GM12878 (cell line): Measurements from ENCODE around the gene NTN1. TPM values are rescaled to one million over a fixed set of nuclear protein-coding genes. Genes with fewer than 3 reads are reported as not detected.

ENCODE experiments used
- BACH1 ChIP-seq: fragments of 450-650 bp; IDR thresholded peaks from 2 replicates; pipeline ENCODE4 v1.6.1; 2017; ENCODE audit warnings: mild to moderate bottlenecking, borderline replicate concordance
- BCL3 ChIP-seq: IDR thresholded peaks from 2 replicates; pipeline ENCODE4 v1.6.1; 2011; ENCODE audit warnings: borderline replicate concordance, low read depth, mild to moderate bottlenecking, moderate library complexity, low read length; ENCODE audit not compliant: insufficient read depth, poor library complexity, severe bottlenecking
- CBX3 ChIP-seq: fragments of 200-600 bp; sonication (generic); IDR thresholded peaks from 2 replicates; pipeline ENCODE4 v1.6.1; 2016; ENCODE audit warnings: low read depth, borderline replicate concordance
- CREB1 ChIP-seq: IDR thresholded peaks from 2 replicates; pipeline ENCODE4 v1.6.1; 2012; ENCODE audit warnings: low read depth, mild to moderate bottlenecking, inconsistent platforms
- CREM ChIP-seq: IDR thresholded peaks from 2 replicates; pipeline ENCODE4 v1.6.1; 2014; ENCODE audit warnings: antibody characterized with exemption, low read depth
- CUX1 ChIP-seq: IDR thresholded peaks from 2 replicates; pipeline ENCODE4 v1.6.1; 2012; ENCODE audit warnings: improper control_type of control experiment, low read depth, low read length; ENCODE audit not compliant: insufficient replicate concordance
- HDGF ChIP-seq: fragments of 450-650 bp; IDR thresholded peaks from 2 replicates; pipeline ENCODE4 v1.6.1; 2016; ENCODE audit warnings: antibody characterized with exemption
- SMC3 ChIP-seq: IDR thresholded peaks from 2 replicates; pipeline ENCODE4 v1.6.1; 2011; ENCODE audit warnings: low read length, improper control_type of control experiment, borderline replicate concordance
- ZNF217 ChIP-seq: fragments of 450-650 bp; IDR thresholded peaks from 2 replicates; pipeline ENCODE4 v1.6.1; 2017; ENCODE audit warnings: antibody characterized with exemption, mild to moderate bottlenecking
- ZNF687 ChIP-seq: fragments of 450-650 bp; IDR thresholded peaks from 2 replicates; pipeline ENCODE4 v1.6.1; 2017; ENCODE audit warnings: mild to moderate bottlenecking, moderate library complexity
- polyA plus RNA-seq, 11 experiments: library from polyadenylated mRNA; depleted of rRNA in 4 of 11; unstranded in 6 of 11; stranded (reverse) in 5 of 11; fragments of >200 nt; fragmentation: Nextera tagmentation in 4 of 11; fragmentation: Illumina TruSeq in 1 of 11; extraction: Ambion mirVana in 4 of 11; extraction: Trizol in 1 of 11; gene quantifications; 1 replicate in 1 of 11; 2 replicates in 10 of 11; pipeline versions ENCODE4 v1.2.1 to v1.2.3, GENCODE V29; 2011 to 2016; ENCODE audit warnings: inconsistent platforms in 2 of 11, missing spikeins in 2 of 11, low read depth in 1 of 11
- total RNA-seq, 4 experiments: library from RNA; depleted of rRNA in 3 of 4; stranded (reverse); fragments of >200 nt in 3 of 4; fragmentation: Illumina TruSeq in 1 of 4; extraction: Trizol in 1 of 4; gene quantifications; 2 replicates each; pipeline versions ENCODE4 v1.2.1 to v1.2.3, GENCODE V29; 2013 to 2021
- TF ChIP-seq, protein P1 (sequence below): fragments of 450-650 bp; IDR thresholded peaks from 2 replicates; pipeline ENCODE4 v1.6.1; 2017; ENCODE audit warnings: borderline replicate concordance
- TF ChIP-seq, protein P2 (sequence below): fragments of 150-350 bp; IDR thresholded peaks from 2 replicates; pipeline ENCODE4 v1.6.1; 2016; ENCODE audit warnings: low read depth, low read length

The NTN1 gene
- total and polyA plus RNA-seq, 10 of the 15 experiments (the other 5 are each of a cell fraction or from before 2014, with no cell fraction given), result 0.02 to 0.89 (median 0.35) TPM

DNA sequence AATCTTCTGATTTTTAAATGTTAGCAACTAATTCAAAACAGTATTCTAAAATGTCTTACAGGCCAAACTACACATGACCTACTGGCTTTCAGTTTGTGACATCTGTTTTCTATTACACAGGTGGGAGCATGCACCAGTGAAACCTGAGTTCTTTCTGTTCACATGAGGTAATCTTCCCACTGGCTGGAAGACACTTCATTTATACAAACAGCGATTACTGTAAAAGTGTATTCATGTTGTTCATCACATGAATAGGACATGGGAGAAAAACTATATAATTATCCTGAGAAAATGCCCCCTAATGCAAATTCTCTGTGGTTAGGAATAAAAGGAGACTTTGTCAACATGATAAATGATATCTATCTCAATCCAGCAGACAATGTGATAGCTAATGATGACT, 44.7 kb upstream of the NTN1 start (continued):
- TF ChIP-seq BCL3 (peak; percentile 93), ZNF217 (no peak), CUX1 (peak; percentile 45), SMC3 (no peak), HDGF (no peak), ZNF687 (peak; percentile 51; the same call in 1 of the 2 replicates), CREM (peak; percentile 48; the same call in 1 of the 2 replicates), CREB1 (peak; percentile 31; the same call in 1 of the 2 replicates), CBX3 (no peak), BACH1 (no peak)
- TF ChIP-seq, protein P1, sequence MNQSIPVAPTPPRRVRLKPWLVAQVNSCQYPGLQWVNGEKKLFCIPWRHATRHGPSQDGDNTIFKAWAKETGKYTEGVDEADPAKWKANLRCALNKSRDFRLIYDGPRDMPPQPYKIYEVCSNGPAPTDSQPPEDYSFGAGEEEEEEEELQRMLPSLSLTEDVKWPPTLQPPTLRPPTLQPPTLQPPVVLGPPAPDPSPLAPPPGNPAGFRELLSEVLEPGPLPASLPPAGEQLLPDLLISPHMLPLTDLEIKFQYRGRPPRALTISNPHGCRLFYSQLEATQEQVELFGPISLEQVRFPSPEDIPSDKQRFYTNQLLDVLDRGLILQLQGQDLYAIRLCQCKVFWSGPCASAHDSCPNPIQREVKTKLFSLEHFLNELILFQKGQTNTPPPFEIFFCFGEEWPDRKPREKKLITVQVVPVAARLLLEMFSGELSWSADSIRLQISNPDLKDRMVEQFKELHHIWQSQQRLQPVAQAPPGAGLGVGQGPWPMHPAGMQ, result no peak
- TF ChIP-seq, protein P2, sequence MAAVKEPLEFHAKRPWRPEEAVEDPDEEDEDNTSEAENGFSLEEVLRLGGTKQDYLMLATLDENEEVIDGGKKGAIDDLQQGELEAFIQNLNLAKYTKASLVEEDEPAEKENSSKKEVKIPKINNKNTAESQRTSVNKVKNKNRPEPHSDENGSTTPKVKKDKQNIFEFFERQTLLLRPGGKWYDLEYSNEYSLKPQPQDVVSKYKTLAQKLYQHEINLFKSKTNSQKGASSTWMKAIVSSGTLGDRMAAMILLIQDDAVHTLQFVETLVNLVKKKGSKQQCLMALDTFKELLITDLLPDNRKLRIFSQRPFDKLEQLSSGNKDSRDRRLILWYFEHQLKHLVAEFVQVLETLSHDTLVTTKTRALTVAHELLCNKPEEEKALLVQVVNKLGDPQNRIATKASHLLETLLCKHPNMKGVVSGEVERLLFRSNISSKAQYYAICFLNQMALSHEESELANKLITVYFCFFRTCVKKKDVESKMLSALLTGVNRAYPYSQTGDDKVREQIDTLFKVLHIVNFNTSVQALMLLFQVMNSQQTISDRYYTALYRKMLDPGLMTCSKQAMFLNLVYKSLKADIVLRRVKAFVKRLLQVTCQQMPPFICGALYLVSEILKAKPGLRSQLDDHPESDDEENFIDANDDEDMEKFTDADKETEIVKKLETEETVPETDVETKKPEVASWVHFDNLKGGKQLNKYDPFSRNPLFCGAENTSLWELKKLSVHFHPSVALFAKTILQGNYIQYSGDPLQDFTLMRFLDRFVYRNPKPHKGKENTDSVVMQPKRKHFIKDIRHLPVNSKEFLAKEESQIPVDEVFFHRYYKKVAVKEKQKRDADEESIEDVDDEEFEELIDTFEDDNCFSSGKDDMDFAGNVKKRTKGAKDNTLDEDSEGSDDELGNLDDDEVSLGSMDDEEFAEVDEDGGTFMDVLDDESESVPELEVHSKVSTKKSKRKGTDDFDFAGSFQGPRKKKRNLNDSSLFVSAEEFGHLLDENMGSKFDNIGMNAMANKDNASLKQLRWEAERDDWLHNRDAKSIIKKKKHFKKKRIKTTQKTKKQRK, result no peak
